H9 (cell line): ENCODE measurements around the gene RAB6B. TPM values are rescaled to one million over a fixed set of nuclear protein-coding genes. Genes with fewer than 3 reads are reported as not detected.

Experiments used
- DNase-seq: peaks from one replicate; pipeline ENCODE4 v3.0.0-alpha.2; 2017
- H2AFZ ChIP-seq: one replicate; pipeline ENCODE4 v1.6.1; 2013; ENCODE audit warnings: mild to moderate bottlenecking, low read length, control low read depth, moderate library complexity
- H2AK5ac ChIP-seq: 2 replicates; pipeline ENCODE4 v1.6.1; 2013; ENCODE audit warnings: low read length, control low read depth, mixed read lengths; ENCODE audit not compliant: insufficient read length
- H2BK120ac ChIP-seq: one replicate; pipeline ENCODE4 v1.6.1; 2013; ENCODE audit warnings: low read depth, mild to moderate bottlenecking, low read length, control low read depth, inconsistent platforms; ENCODE audit not compliant: poor library complexity, severe bottlenecking
- H2BK12ac ChIP-seq: 2 replicates; pipeline ENCODE4 v1.6.1; 2013; ENCODE audit warnings: low read length, control low read depth, mixed read lengths, low read depth; ENCODE audit not compliant: insufficient read length
- H2BK15ac ChIP-seq: 2 replicates; pipeline ENCODE4 v1.6.1; 2013; ENCODE audit warnings: low read depth, low read length, control low read depth
- H2BK20ac ChIP-seq: one replicate; pipeline ENCODE4 v1.6.1; 2013; ENCODE audit warnings: low read depth, mild to moderate bottlenecking, low read length, control low read depth, inconsistent platforms; ENCODE audit not compliant: poor library complexity, severe bottlenecking
- H2BK5ac ChIP-seq: 2 replicates; pipeline ENCODE4 v1.6.1; 2013; ENCODE audit warnings: low read length, control low read depth, mixed read lengths; ENCODE audit not compliant: insufficient read length
- H3K14ac ChIP-seq: 2 replicates; pipeline ENCODE4 v1.6.1; 2013; ENCODE audit warnings: low read length, control low read depth; ENCODE audit not compliant: insufficient read depth
- H3K18ac ChIP-seq: 2 replicates; pipeline ENCODE4 v1.6.1; 2013; ENCODE audit warnings: low read depth, mild to moderate bottlenecking, mixed read lengths, low read length, control low read depth; ENCODE audit not compliant: insufficient read length
- H3K23ac ChIP-seq: 2 replicates; pipeline ENCODE4 v1.6.1; 2013; ENCODE audit warnings: low read length, control low read depth, mixed read lengths, low read depth; ENCODE audit not compliant: insufficient read length
- H3K23me2 ChIP-seq: 2 replicates; pipeline ENCODE4 v1.6.1; 2013; ENCODE audit warnings: low read depth, mild to moderate bottlenecking, mixed read lengths, low read length, control low read depth; ENCODE audit not compliant: insufficient read length, poor library complexity, severe bottlenecking
- H3K27ac ChIP-seq: 2 replicates; pipeline ENCODE4 v1.5.1; 2013; ENCODE audit warnings: low read length, control low read depth, mixed read lengths, low read depth; ENCODE audit not compliant: insufficient read length
- H3K27me3 ChIP-seq: 2 replicates; pipeline ENCODE4 v1.6.1; 2013; ENCODE audit warnings: low read length, control low read depth, inconsistent platforms; ENCODE audit not compliant: insufficient read depth
- H3K4ac ChIP-seq: 2 replicates; pipeline ENCODE4 v1.6.1; 2013; ENCODE audit warnings: low read depth, mild to moderate bottlenecking, control low read depth, inconsistent platforms, low read length, moderate library complexity
- H3K4me1 ChIP-seq: 2 replicates; pipeline ENCODE4 v1.6.1; 2013; ENCODE audit warnings: low read length, control low read depth, inconsistent platforms; ENCODE audit not compliant: insufficient read depth
- H3K4me2 ChIP-seq: 2 replicates; pipeline ENCODE4 v1.6.1; 2013; ENCODE audit warnings: low read length, control low read depth, mixed read lengths; ENCODE audit not compliant: insufficient read length, insufficient read depth
- H3K56ac ChIP-seq: 2 replicates; pipeline ENCODE4 v1.6.1; 2013; ENCODE audit warnings: low read depth, mild to moderate bottlenecking, mixed read lengths, low read length, control low read depth; ENCODE audit not compliant: insufficient read length
- H3K79me1 ChIP-seq: 2 replicates; pipeline ENCODE4 v1.6.1; 2013; ENCODE audit warnings: low read depth, mild to moderate bottlenecking, moderate library complexity, low read length, control low read depth, inconsistent platforms; ENCODE audit not compliant: insufficient read depth, poor library complexity, severe bottlenecking
- H3K79me2 ChIP-seq: 2 replicates; pipeline ENCODE4 v1.6.1; 2013; ENCODE audit warnings: low read length, control low read depth, inconsistent platforms; ENCODE audit not compliant: insufficient read depth
- H3K9ac ChIP-seq: 2 replicates; pipeline ENCODE4 v1.6.1; 2013; ENCODE audit warnings: low read length, control low read depth, mixed read lengths; ENCODE audit not compliant: insufficient read length; ENCODE audit errors: extremely low read depth
- H3K9me3 ChIP-seq: one replicate; pipeline ENCODE4 v1.6.1; 2013; ENCODE audit warnings: low read depth, low read length, inconsistent platforms; ENCODE audit not compliant: control insufficient read depth
- H3T11ph ChIP-seq: one replicate; pipeline ENCODE4 v1.6.1; 2013; ENCODE audit warnings: mild to moderate bottlenecking, low read length, control low read depth, inconsistent platforms
- H4K20me1 ChIP-seq: one replicate; pipeline ENCODE4 v1.6.1; 2013; ENCODE audit not compliant: control insufficient read depth, insufficient read length, insufficient read depth
- H4K5ac ChIP-seq: 2 replicates; pipeline ENCODE4 v1.6.1; 2013; ENCODE audit warnings: low read depth, mild to moderate bottlenecking, mixed read lengths, low read length, control low read depth; ENCODE audit not compliant: insufficient read length
- H4K8ac ChIP-seq: replicated peaks from 2 replicates; pipeline ENCODE4 v1.6.1; 2013; ENCODE audit warnings: low read length, control low read depth, mixed read lengths, low read depth; ENCODE audit not compliant: insufficient read length
- H4K91ac ChIP-seq: 2 replicates; pipeline ENCODE4 v1.6.1; 2013; ENCODE audit warnings: low read depth, mild to moderate bottlenecking, moderate library complexity, mixed read lengths, low read length, control low read depth; ENCODE audit not compliant: insufficient read length
- H3K27ac Mint-ChIP-seq, 3 experiments: 2 replicates in 2 of 3; 3 replicates in 1 of 3; pipeline ENCODE4 v1.8.0; 2020 to 2021; ENCODE audit warnings: mixed read lengths in 3 of 3, mild to moderate bottlenecking in 1 of 3, moderate library complexity in 1 of 3
- H3K27me3 Mint-ChIP-seq: 2 replicates; pipeline ENCODE4 v1.8.0; 2021; ENCODE audit warnings: low read depth, mild to moderate bottlenecking, moderate library complexity, mixed read lengths
- H3K36me3 Mint-ChIP-seq, 3 experiments: 2 replicates in 2 of 3; 3 replicates in 1 of 3; pipeline ENCODE4 v1.8.0; 2020 to 2021; ENCODE audit warnings: low read depth in 3 of 3, mixed read lengths in 3 of 3; ENCODE audit not compliant: insufficient read depth in 1 of 3
- H3K4me1 Mint-ChIP-seq, 2 experiments: 2 replicates each; pipeline ENCODE4 v1.8.0; 2020; ENCODE audit warnings: mixed read lengths in 2 of 2
- H3K4me3 Mint-ChIP-seq, 2 experiments: 2 replicates in 1 of 2; 3 replicates in 1 of 2; pipeline ENCODE4 v1.8.0; 2020 to 2021; ENCODE audit warnings: mild to moderate bottlenecking in 2 of 2, mixed read lengths in 2 of 2, moderate library complexity in 1 of 2
- H3K9me3 Mint-ChIP-seq, 2 experiments: 2 replicates in 1 of 2; 3 replicates in 1 of 2; pipeline ENCODE4 v1.8.0; 2020; ENCODE audit warnings: mild to moderate bottlenecking in 2 of 2, mixed read lengths in 2 of 2, moderate library complexity in 1 of 2
- WGBS: extraction: QIAGEN DNeasy Blood & Tissue Kit; methylation state at CpG from one replicate; pipeline ENCODE4 v1.1.7; 2013; ENCODE audit warnings: missing lambda C conversion rate, low lambda C conversion rate, mixed read lengths; ENCODE audit not compliant: insufficient read length; ENCODE audit errors: extremely low coverage; 5-methylcytosine and 5-hydroxymethylcytosine counted together
- total RNA-seq: library from RNA; stranded (reverse); gene quantifications from 2 replicates; pipeline ENCODE4 v1.2.1, GENCODE V29; 2021
- TF ChIP-seq, protein P1 (sequence below): fragments of 200-600 bp; sonication (generic); conservative IDR thresholded peaks from 3 replicates; pipeline ENCODE4 v1.8.0; 2021; ENCODE audit warnings: antibody characterized with exemption, mild to moderate bottlenecking

RAB6B gene
- total RNA-seq, 1 experiment from 2014 or later, result 12.3 TPM

- Histone ChIP-seq H3K4me1 (no peaks in the 10 kb centered on the region), H2BK5ac (no peak overlapping the region), H2BK120ac (no peak overlapping the region), H2AK5ac (no peak overlapping the region), H3K79me2 (no peaks in the 10 kb centered on the region), H3K9me3 (no peaks in the 10 kb centered on the region), H2BK15ac (no peak overlapping the region), H2BK12ac (no peak overlapping the region), H3K14ac (no peak overlapping the region), H2AFZ (no peak overlapping the region), H3K18ac (no peak overlapping the region), H4K5ac (no peak overlapping the region), H3K23me2 (peaks cover 5% of the 10 kb centered on the region), H3K4ac (no peak overlapping the region), H3K9ac (no peak overlapping the region), H4K91ac (no peak overlapping the region), H3K79me1 (no peaks in the 10 kb centered on the region), H3K56ac (no peak overlapping the region), H3K27ac (no peak overlapping the region), H3T11ph (no peak overlapping the region), H4K8ac (no peak overlapping the region), H4K20me1 (no peaks in the 10 kb centered on the region), H2BK20ac (no peak overlapping the region), H3K27me3 (no peaks in the 10 kb centered on the region; the same call in 1 of the 2 replicates), H3K4me2 (no peak overlapping the region), H3K23ac (no peak overlapping the region)
- peaks cover 31% of the 10 kb centered on the region for H3K27me3 Mint-ChIP-seq
- H3K27ac Mint-ChIP-seq, result no peak overlapping the region; a peak in 1 of 7 replicates
- no peak for DNase-seq
- TF ChIP-seq, protein P1, sequence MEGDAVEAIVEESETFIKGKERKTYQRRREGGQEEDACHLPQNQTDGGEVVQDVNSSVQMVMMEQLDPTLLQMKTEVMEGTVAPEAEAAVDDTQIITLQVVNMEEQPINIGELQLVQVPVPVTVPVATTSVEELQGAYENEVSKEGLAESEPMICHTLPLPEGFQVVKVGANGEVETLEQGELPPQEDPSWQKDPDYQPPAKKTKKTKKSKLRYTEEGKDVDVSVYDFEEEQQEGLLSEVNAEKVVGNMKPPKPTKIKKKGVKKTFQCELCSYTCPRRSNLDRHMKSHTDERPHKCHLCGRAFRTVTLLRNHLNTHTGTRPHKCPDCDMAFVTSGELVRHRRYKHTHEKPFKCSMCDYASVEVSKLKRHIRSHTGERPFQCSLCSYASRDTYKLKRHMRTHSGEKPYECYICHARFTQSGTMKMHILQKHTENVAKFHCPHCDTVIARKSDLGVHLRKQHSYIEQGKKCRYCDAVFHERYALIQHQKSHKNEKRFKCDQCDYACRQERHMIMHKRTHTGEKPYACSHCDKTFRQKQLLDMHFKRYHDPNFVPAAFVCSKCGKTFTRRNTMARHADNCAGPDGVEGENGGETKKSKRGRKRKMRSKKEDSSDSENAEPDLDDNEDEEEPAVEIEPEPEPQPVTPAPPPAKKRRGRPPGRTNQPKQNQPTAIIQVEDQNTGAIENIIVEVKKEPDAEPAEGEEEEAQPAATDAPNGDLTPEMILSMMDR, result peak; percentile 88
- WGBS, result no CpG with 5 or more reads among the region's 1 CpG
- H3K36me3 Mint-ChIP-seq, result no peaks in the 10 kb centered on the region; a peak in 1 of 7 replicates
- no peak overlapping the region for H3K4me3 Mint-ChIP-seq
- no peaks in the 10 kb centered on the region; a peak in 1 of 5 replicates for H3K9me3 Mint-ChIP-seq
- peaks cover 15 to 16% of the 10 kb centered on the region in 2 experiments for H3K4me1 Mint-ChIP-seq
Measured at GRCh38 chr3:133930341-133930933, 34.8 kb upstream of the RAB6B start.
